Panc1 (cell line): ENCODE results near the gene TAX1BP1.

Experiments used
- POLR2AphosphoS5 ChIP-seq: IDR thresholded peaks from 2 replicates; pipeline ENCODE4 v1.6.1; 2012; ENCODE audit warnings: mild to moderate bottlenecking, low read depth, low read length, moderate library complexity
- SIN3A ChIP-seq: IDR thresholded peaks from 2 replicates; pipeline ENCODE4 v1.6.1; 2012; ENCODE audit warnings: low read depth, mild to moderate bottlenecking, low read length, moderate library complexity, borderline replicate concordance; ENCODE audit not compliant: insufficient read depth
- TF ChIP-seq, protein P1 (sequence below): fragments of 450-650 bp; IDR thresholded peaks from 2 replicates; pipeline ENCODE4 v1.5.1; 2017; ENCODE audit warnings: mild to moderate bottlenecking

GRCh38 chr7:27871086-27871485, 131.1 kb downstream of the TAX1BP1 start:
- TF ChIP-seq, protein P1, sequence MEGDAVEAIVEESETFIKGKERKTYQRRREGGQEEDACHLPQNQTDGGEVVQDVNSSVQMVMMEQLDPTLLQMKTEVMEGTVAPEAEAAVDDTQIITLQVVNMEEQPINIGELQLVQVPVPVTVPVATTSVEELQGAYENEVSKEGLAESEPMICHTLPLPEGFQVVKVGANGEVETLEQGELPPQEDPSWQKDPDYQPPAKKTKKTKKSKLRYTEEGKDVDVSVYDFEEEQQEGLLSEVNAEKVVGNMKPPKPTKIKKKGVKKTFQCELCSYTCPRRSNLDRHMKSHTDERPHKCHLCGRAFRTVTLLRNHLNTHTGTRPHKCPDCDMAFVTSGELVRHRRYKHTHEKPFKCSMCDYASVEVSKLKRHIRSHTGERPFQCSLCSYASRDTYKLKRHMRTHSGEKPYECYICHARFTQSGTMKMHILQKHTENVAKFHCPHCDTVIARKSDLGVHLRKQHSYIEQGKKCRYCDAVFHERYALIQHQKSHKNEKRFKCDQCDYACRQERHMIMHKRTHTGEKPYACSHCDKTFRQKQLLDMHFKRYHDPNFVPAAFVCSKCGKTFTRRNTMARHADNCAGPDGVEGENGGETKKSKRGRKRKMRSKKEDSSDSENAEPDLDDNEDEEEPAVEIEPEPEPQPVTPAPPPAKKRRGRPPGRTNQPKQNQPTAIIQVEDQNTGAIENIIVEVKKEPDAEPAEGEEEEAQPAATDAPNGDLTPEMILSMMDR, result no peak
- TF ChIP-seq POLR2AphosphoS5 (no peak), SIN3A (no peak)
